Activated naive CD8-positive, alpha-beta T cell treated with anti-CD3 and anti-CD28 coated beads, Interleukin-2, amount 50 U/mL, for 16 hours (primary cell): ENCODE data around the gene C4A.
"Not testable (repeated sequence)": the region's sequence is repeated elsewhere in the genome, so short reads cannot be mapped to it uniquely, and the experiment has no call there.

Experiments used
- DNase-seq: peaks from one replicate; pipeline ENCODE4 v3.0.0-alpha.2; 2020; ENCODE audit warnings: low read depth, low spot score

The C4A gene

GRCh38 chr6:31979238-31979898, 2.5 kb upstream of the C4A start:
- no peak for DNase-seq

GRCh38 chr6:31980195-31980876, 1.5 kb upstream of the C4A start:
- DNase-seq, result not testable (repeated sequence)

GRCh38 chr6:31980998-31981397, 859 bp upstream of the C4A start:
- DNase-seq, result not testable (repeated sequence)

- not testable (repeated sequence) for DNase-seq
These were observed 7.5 kb downstream of the C4A start for GRCh38 chr6:31989363-31989762.

- not testable (repeated sequence) for DNase-seq
These were observed 12.6 kb downstream of the C4A start for GRCh38 chr6:31994421-31994820.

- DNase-seq, result not testable (repeated sequence)
These were observed 14.5 kb downstream of the C4A start for GRCh38 chr6:31996385-31996784.

- DNase-seq, result not testable (repeated sequence)
These were observed 20.9 kb downstream of the C4A start for GRCh38 chr6:32002546-32003268.

GRCh38 chr6:32003301-32003700, 21.4 kb downstream of the C4A start:
- DNase-seq, result not testable (repeated sequence)

GRCh38 chr6:32004393-32004792, 22.5 kb downstream of the C4A start:
- not testable (repeated sequence) for DNase-seq

GRCh38 chr6:32004864-32005537, 23.1 kb downstream of the C4A start:
- DNase-seq, result not testable (repeated sequence)

- not testable (repeated sequence) for DNase-seq
These were observed 23.7 kb downstream of the C4A start for GRCh38 chr6:32005538-32005880.

- not testable (repeated sequence) for DNase-seq
These were observed 24.2 kb downstream of the C4A start for GRCh38 chr6:32005991-32006529.

- not testable (repeated sequence) for DNase-seq
These were observed 25.2 kb downstream of the C4A start for GRCh38 chr6:32007086-32007485.

GRCh38 chr6:32008037-32008436, 26.2 kb downstream of the C4A start:
- not testable (repeated sequence) for DNase-seq

- DNase-seq, result not testable (repeated sequence)
These were observed 26.8 kb downstream of the C4A start for GRCh38 chr6:32008616-32009015.

GRCh38 chr6:32009537-32009936, 27.7 kb downstream of the C4A start:
- DNase-seq, result not testable (repeated sequence)

- not testable (repeated sequence) for DNase-seq
These were observed 29.1 kb downstream of the C4A start for GRCh38 chr6:32010856-32011530.

GRCh38 chr6:32012941-32013617, 31.2 kb downstream of the C4A start:
- DNase-seq, result not testable (repeated sequence)

GRCh38 chr6:32013738-32014137, 31.9 kb downstream of the C4A start:
- DNase-seq, result not testable (repeated sequence)

- DNase-seq, result not testable (repeated sequence)
These were observed 32.7 kb downstream of the C4A start, which contains the start of gene C4B for GRCh38 chr6:32014547-32014946. Gene C4B, plus strand, starts transcription at chr6:32014795. Its CDS starts 51 bp downstream, at chr6:32014846.
